Ovary (tissue), 9 donors: ENCODE data around the gene SRC. TPM values are rescaled to one million over a fixed set of nuclear protein-coding genes. Genes with fewer than 3 reads are reported as not detected.

Experiments
- DNase-seq, 5 donors: peaks; one replicate each; pipeline ENCODE4 v3.0.0-alpha.2; 2019 to 2020
- H3K27ac ChIP-seq, 2 donors: fragments of 200-600 bp; one replicate each; pipeline versions ENCODE4 v1.5.1 to v1.8.0; 2019 to 2022
- H3K27me3 ChIP-seq: fragments of 200-600 bp; one replicate; pipeline ENCODE4 v1.8.0; 2022
- H3K36me3 ChIP-seq: fragments of 200-600 bp; sonication (generic); one replicate; pipeline ENCODE4 v1.5.1; 2019
- H3K4me1 ChIP-seq: one replicate; pipeline ENCODE4 v1.8.1; 2013; ENCODE audit warnings: mild to moderate bottlenecking, moderate library complexity; ENCODE audit not compliant: insufficient read depth
- H3K4me3 ChIP-seq: fragments of 200-600 bp; sonication (generic); one replicate; pipeline ENCODE4 v1.5.1; 2017
- H3K9me3 ChIP-seq, 2 donors: fragments of 200-600 bp in 1 of 2; sonication (generic) in 1 of 2; one replicate each; pipeline versions ENCODE4 v1.5.1 to v1.8.1; 2013 to 2019; ENCODE audit warnings: mild to moderate bottlenecking in 1 of 2, moderate library complexity in 1 of 2
- CTCF ChIP-seq, 3 donors: fragments of 450-650 bp in 2 of 3; fragments of 200-600 bp in 1 of 3; IDR thresholded peaks; one replicate each; pipeline versions ENCODE4 v1.5.1 to v1.8.0; 2016 to 2022; ENCODE audit warnings: antibody characterized with exemption in 3 of 3, mild to moderate bottlenecking in 1 of 3
- EP300 ChIP-seq: sonication (generic); formaldehyde crosslinking; IDR thresholded peaks from one replicate; pipeline ENCODE4 v1.6.1; 2017; ENCODE audit warnings: antibody characterized with exemption
- POLR2A ChIP-seq: fragments of 450-650 bp; IDR thresholded peaks from one replicate; pipeline ENCODE4 v1.6.1; 2017; ENCODE audit warnings: antibody characterized with exemption, mild to moderate bottlenecking, moderate library complexity
- WGBS, 3 donors: extraction: QIAGEN DNeasy Blood & Tissue Kit in 1 of 3; methylation state at CpG; one replicate each; pipeline versions ENCODE4 v1.1.5 to v1.1.7; 2013 to 2017; 5-methylcytosine and 5-hydroxymethylcytosine counted together
- intact Hi-C, 4 donors: fragments of 100-400 bp; cut with DNase I; formaldehyde crosslinking; loops; one replicate each; pipeline versions ENCODE4 v1.11.0 to v1.15.1; 2022 to 2023
- polyA plus RNA-seq, 2 donors: library from polyadenylated mRNA; stranded (reverse); fragments of 200-250 nt in 1 of 2; fragments of 350-450 nt in 1 of 2; fragmentation: Illumina TruSeq in 1 of 2; extraction: RNeasy Lipid Tissue Mini Kit (QIAGEN cat#74804) in 1 of 2; gene quantifications; one replicate each; pipeline ENCODE4 v1.2.3, GENCODE V29; 2013 to 2014
- total RNA-seq, 7 donors: library from RNA; depleted of rRNA in 2 of 7; stranded (reverse); fragments of >200 nt in 2 of 7; fragmentation: NEBNext Ultra II Directional in 3 of 7; extraction: Animal tissue kit (Norgen Biotek cat#: 25700) in 3 of 7; gene quantifications; one replicate each; pipeline versions ENCODE4 v1.1.0 to v1.2.4, GENCODE V29; 2016 to 2023
- donor health status: DM: no; HTN: no; CAD: no; lungs with moderate emphysema.
- donor health status: DM: no; HTN: no; CAD: no.
- donor health status: Bipolar disorder and iron deficiency.
- donor health status: DM: yes; HTN: yes; CAD: no.
- donor health status: DM: no; HTN: no; CAD: no.
- donor health status: DM: yes; HTN: yes; CAD: no.

SRC gene
- total and polyA plus RNA-seq, 9 donors = 17.0 to 72.7 (median 34.7) TPM

- no peaks in the 10 kb centered on the region for H3K36me3 ChIP-seq
- H3K27me3 ChIP-seq = no peaks in the 10 kb centered on the region
- DNase-seq = no peak
- intact Hi-C loops = loop anchor here in 1 of 4 donors (10.0 kb wide), 1 partner anchor 45 kb away; the partner anchor contains the start of gene SRC
- 72 to 81% (median 79%) methylated on average over 6 of the region's 6 CpGs for WGBS, 3 donors
- no peak overlapping the region for H3K27ac ChIP-seq
- H3K9me3 ChIP-seq = no peaks in the 10 kb centered on the region
- H3K4me3 ChIP-seq = no peak overlapping the region
- TF ChIP-seq POLR2A (no peak), CTCF (IDR thresholded peaks at IDR 0.05) (no peak), EP300 (no peak)
- H3K4me1 ChIP-seq = peaks cover 9% of the 10 kb centered on the region
Measured at GRCh38 chr20:37299718-37300528, 46.0 kb upstream of the SRC start.

- Histone ChIP-seq H3K9me3 (no peaks in the 10 kb centered on the region), H3K36me3 (no peaks in the 10 kb centered on the region), H3K27me3 (no peaks in the 10 kb centered on the region), H3K4me3 (no peak overlapping the region), H3K27ac (no peak overlapping the region), H3K4me1 (peaks cover 8% of the 10 kb centered on the region)
- TF ChIP-seq EP300 = no peak
- no peak for TF ChIP-seq POLR2A
- no peak for TF ChIP-seq CTCF (IDR thresholded peaks at IDR 0.05)
- no peak for DNase-seq
- 95 to 98% (median 96%) methylated on average over 9 of the region's 9 CpGs for WGBS, 3 donors
- intact Hi-C loops = no loop called here
Measured at GRCh38 chr20:37301120-37301519, 44.8 kb upstream of the SRC start.

GRCh38 chr20:37301558-37301957 is 44.4 kb upstream of the SRC start:
- no peak overlapping the region for H3K27ac ChIP-seq
- no peaks in the 10 kb centered on the region for H3K36me3 ChIP-seq
- no peak overlapping the region for H3K4me3 ChIP-seq
- DNase-seq = no peak
- no peaks in the 10 kb centered on the region for H3K27me3 ChIP-seq
- intact Hi-C loops = no loop called here
- H3K9me3 ChIP-seq = no peaks in the 10 kb centered on the region
- H3K4me1 ChIP-seq = peaks cover 10% of the 10 kb centered on the region
- TF ChIP-seq CTCF (IDR thresholded peaks at IDR 0.05) (no peak), POLR2A (no peak), EP300 (no peak)
- WGBS, 3 donors = 89 to 96% (median 92%) methylated on average over 3 of the region's 3 CpGs

GRCh38 chr20:37302981-37303380 is 43.0 kb upstream of the SRC start:
- Histone ChIP-seq H3K27me3 (no peaks in the 10 kb centered on the region), H3K27ac (no peak overlapping the region), H3K9me3 (no peaks in the 10 kb centered on the region), H3K4me3 (no peak overlapping the region), H3K36me3 (no peaks in the 10 kb centered on the region), H3K4me1 (peaks cover 7% of the 10 kb centered on the region)
- intact Hi-C loops = no loop called here
- no peak for TF ChIP-seq POLR2A
- no peak for TF ChIP-seq CTCF (IDR thresholded peaks at IDR 0.05)
- TF ChIP-seq EP300 = no peak
- 89 to 92% (median 91%) methylated on average over 2 of the region's 2 CpGs for WGBS, 3 donors
- no peak for DNase-seq
